C4-2B (cell line): ENCODE measurements around the gene CD40.

Source experiments
- ZFX ChIP-seq: fragments of 450-650 bp; IDR thresholded peaks from 2 replicates; pipeline ENCODE4 v1.6.1; 2017
- TF ChIP-seq, protein P1 (sequence below): fragments of 450-650 bp; conservative IDR thresholded peaks from 2 replicates; pipeline ENCODE4 v1.5.1; 2017; ENCODE audit warnings: mild to moderate bottlenecking

DNA sequence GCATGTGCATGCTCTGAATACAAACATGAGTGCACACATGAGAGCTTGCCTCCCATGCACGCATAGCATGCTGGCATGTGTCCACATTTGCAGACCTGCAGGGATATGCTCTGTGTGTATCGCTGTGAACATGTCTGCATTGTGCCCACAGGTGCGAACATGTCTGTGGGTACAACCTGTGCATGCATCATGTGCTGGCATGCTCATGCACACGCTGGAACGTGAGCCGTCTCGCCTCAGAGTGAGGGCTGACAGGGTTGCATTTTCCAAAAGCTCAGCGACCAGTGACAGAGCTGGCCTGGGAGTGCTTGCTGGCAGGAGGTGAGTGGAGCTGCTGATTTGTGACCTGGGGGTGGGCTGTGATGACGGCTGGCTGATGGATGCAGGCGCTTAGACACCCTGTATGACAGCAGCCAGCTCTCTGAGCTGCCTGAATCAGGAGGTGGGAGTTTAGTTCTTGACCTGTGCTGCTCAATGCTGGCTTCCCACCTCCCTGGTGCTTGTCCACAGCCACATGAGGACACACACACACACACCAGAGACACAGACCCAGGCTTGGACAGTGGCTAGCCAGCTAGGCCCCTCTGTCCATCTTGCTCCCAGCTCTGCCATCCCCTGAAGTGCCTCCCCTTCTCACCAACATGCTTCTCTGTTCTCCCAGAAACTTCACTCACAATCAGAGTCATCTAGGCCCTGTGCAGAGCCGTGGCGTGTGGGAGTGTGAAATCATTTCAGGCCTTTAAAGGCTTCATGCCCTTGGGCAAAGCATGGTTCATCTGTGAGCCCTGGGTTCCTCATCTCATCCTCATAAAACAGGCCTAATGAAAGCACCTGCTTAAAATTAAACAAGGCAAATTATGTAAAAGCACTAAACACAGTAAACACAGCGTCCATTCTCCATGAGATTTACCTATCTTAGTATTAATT is 51.4 kb downstream of the CD40 start:
- TF ChIP-seq, protein P1, sequence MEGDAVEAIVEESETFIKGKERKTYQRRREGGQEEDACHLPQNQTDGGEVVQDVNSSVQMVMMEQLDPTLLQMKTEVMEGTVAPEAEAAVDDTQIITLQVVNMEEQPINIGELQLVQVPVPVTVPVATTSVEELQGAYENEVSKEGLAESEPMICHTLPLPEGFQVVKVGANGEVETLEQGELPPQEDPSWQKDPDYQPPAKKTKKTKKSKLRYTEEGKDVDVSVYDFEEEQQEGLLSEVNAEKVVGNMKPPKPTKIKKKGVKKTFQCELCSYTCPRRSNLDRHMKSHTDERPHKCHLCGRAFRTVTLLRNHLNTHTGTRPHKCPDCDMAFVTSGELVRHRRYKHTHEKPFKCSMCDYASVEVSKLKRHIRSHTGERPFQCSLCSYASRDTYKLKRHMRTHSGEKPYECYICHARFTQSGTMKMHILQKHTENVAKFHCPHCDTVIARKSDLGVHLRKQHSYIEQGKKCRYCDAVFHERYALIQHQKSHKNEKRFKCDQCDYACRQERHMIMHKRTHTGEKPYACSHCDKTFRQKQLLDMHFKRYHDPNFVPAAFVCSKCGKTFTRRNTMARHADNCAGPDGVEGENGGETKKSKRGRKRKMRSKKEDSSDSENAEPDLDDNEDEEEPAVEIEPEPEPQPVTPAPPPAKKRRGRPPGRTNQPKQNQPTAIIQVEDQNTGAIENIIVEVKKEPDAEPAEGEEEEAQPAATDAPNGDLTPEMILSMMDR, result no peak
- TF ChIP-seq ZFX, result no peak
